IMR-90 (cell line): ENCODE data around the gene PYGM. TPM values are rescaled to one million over a fixed set of nuclear protein-coding genes. Genes with fewer than 3 reads are reported as not detected.

ENCODE experiments used
- CEBPB ChIP-seq: IDR thresholded peaks from 2 replicates; pipeline ENCODE4 v1.6.1; 2012; ENCODE audit warnings: low read depth, low read length, improper control_type of control experiment
- MXI1 ChIP-seq: IDR thresholded peaks from 2 replicates; pipeline ENCODE4 v1.6.1; 2012; ENCODE audit warnings: low read depth, mild to moderate bottlenecking, low read length, moderate library complexity, borderline replicate concordance
- POLR2A ChIP-seq: IDR thresholded peaks from 2 replicates; pipeline ENCODE4 v1.6.1; 2012; ENCODE audit warnings: mild to moderate bottlenecking, low read depth, low read length
- RCOR1 ChIP-seq: IDR thresholded peaks from 2 replicates; pipeline ENCODE4 v1.6.1; 2012; ENCODE audit warnings: mild to moderate bottlenecking, low read length, improper control_type of control experiment; ENCODE audit not compliant: insufficient replicate concordance
- polyA plus RNA-seq, 3 experiments: library from polyadenylated mRNA; depleted of rRNA; stranded (reverse); fragments of >200 nt; gene quantifications; 2 replicates each; pipeline ENCODE4 v1.2.3, GENCODE V29; 2012; ENCODE audit warnings: low replicate concordance in 1 of 3
- total RNA-seq: library from RNA; depleted of rRNA; stranded (reverse); fragments of >200 nt; gene quantifications from 2 replicates; pipeline ENCODE4 v1.2.3, GENCODE V29; 2012
- TF ChIP-seq, protein P1 (sequence below): conservative IDR thresholded peaks from 2 replicates; pipeline ENCODE4 v1.5.1; 2012; ENCODE audit warnings: mild to moderate bottlenecking, low read depth, low read length, improper control_type of control experiment

PYGM gene
- total and polyA plus RNA-seq, 2 of the 4 experiments (the other 2 are of a cell fraction), result 0.18 to 0.21 TPM

DNA sequence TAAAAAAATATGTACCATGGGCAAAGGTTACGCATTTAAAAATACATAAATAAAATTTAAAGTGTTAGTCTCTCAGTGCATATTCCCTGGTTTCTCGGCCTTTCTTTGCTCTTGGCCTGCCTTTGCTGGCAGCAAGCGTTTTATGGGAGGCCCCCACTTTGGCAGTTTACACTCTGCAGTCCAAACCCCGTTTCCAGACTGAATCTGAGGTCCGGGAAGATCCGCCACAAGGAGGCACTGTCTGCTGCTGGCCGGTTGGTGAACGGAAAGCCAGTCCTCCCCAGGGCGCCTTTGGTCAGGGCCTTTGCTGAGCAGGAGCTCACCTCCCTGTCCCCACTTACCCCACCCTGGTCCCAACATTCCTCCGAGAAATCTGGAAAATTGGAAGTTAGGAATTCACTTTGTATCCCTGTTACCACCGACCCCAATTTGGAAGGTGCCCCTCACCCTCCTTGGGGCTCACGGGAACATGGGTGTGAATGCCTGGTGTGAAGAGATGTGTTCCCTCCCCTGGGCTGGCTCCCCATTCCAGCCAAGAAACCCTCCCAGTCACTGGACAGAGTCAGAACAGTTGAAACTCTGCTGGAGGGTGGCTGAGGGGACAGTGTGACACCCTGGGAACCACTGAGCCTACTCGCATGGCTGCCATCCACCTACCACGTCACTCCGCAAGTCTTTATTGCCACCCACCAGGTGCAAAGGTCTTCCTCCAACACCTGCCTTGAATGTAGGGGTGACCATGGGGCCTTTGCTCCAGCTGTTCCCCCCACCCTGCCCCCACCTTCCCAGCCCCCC is 27.9 kb upstream of the PYGM start (continued):
- no peak for TF ChIP-seq CEBPB
- no peak for TF ChIP-seq RCOR1
- no peak for TF ChIP-seq POLR2A
- no peak for TF ChIP-seq MXI1
- TF ChIP-seq, protein P1, sequence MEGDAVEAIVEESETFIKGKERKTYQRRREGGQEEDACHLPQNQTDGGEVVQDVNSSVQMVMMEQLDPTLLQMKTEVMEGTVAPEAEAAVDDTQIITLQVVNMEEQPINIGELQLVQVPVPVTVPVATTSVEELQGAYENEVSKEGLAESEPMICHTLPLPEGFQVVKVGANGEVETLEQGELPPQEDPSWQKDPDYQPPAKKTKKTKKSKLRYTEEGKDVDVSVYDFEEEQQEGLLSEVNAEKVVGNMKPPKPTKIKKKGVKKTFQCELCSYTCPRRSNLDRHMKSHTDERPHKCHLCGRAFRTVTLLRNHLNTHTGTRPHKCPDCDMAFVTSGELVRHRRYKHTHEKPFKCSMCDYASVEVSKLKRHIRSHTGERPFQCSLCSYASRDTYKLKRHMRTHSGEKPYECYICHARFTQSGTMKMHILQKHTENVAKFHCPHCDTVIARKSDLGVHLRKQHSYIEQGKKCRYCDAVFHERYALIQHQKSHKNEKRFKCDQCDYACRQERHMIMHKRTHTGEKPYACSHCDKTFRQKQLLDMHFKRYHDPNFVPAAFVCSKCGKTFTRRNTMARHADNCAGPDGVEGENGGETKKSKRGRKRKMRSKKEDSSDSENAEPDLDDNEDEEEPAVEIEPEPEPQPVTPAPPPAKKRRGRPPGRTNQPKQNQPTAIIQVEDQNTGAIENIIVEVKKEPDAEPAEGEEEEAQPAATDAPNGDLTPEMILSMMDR, result peak; percentile 64
